ENCODE data around the gene USP40.
A peak's percentile ranks its signal among the peaks of the same experiment; 100 is the strongest.

Gene USP40

GRCh38 chr2:233492751-233493150, 73.8 kb downstream of the USP40 start:
- no peak for DNase-seq

- no peak for DNase-seq
Observed at GRCh38 chr2:233492078-233492477, 74.5 kb downstream of the USP40 start.

- DNase-seq = no peak
Observed at GRCh38 chr2:233491326-233491725, 75.3 kb downstream of the USP40 start.

GRCh38 chr2:233490831-233491230, 75.8 kb downstream of the USP40 start:
- no peak for DNase-seq

- no peak for DNase-seq
Observed at GRCh38 chr2:233489666-233490065, 76.9 kb downstream of the USP40 start.

- DNase-seq = no peak
Observed at GRCh38 chr2:233489143-233489542, 77.4 kb downstream of the USP40 start.

- DNase-seq = no peak
Observed at GRCh38 chr2:233487748-233488345, 78.7 kb downstream of the USP40 start.

GRCh38 chr2:233486778-233487552, 79.6 kb downstream of the USP40 start:
- DNase-seq = peak in 1 of 3 donors; percentile 14

GRCh38 chr2:233486357-233486756, 80.2 kb downstream of the USP40 start:
- DNase-seq = no peak

- DNase-seq = no peak
Observed at GRCh38 chr2:233485726-233486125, 80.9 kb downstream of the USP40 start.

GRCh38 chr2:233482616-233483015, 84.0 kb downstream of the USP40 start:
- DNase-seq = no peak

- no peak for DNase-seq
Observed at GRCh38 chr2:233481368-233482142, 85.0 kb downstream of the USP40 start.

GRCh38 chr2:233480490-233481202, 85.9 kb downstream of the USP40 start:
- no peak for DNase-seq

GRCh38 chr2:233479616-233480489, 86.7 kb downstream of the USP40 start:
- no peak for DNase-seq

- no peak for DNase-seq
Observed at GRCh38 chr2:233477548-233478433, 88.8 kb downstream of the USP40 start.

GRCh38 chr2:233476651-233477547, 89.7 kb downstream of the USP40 start:
- no peak for DNase-seq

- no peak for DNase-seq
Observed at GRCh38 chr2:233476063-233476410, 90.5 kb downstream of the USP40 start.

GRCh38 chr2:233474308-233475160, 92.0 kb downstream of the USP40 start:
- no peak for DNase-seq

- DNase-seq = no peak
Observed at GRCh38 chr2:233473878-233474277, 92.7 kb downstream of the USP40 start.

Data from suppressor macrophage treated with lipopolysaccharide for 1 hour (primary cell).